Activated naive CD4-positive, alpha-beta T cell treated with anti-CD3 and anti-CD28 coated beads for 36 hours (primary cell): Measurements from ENCODE around the gene BRCC3. TPM values are rescaled to one million over a fixed set of nuclear protein-coding genes. Genes with fewer than 3 reads are reported as not detected.

Source experiments
- CTCF ChIA-PET: fragments of 350-600 bp; sonication (Branson Sonifier 250); formaldehyde crosslinking; loops from one replicate; lab custom pipeline; 2021; ENCODE audit warnings: antibody characterized with exemption; lab: Charles Lee
- DNase-seq: peaks from one replicate; pipeline ENCODE4 v3.0.0-alpha.2; 2020
- H3K27ac Mint-ChIP-seq: one replicate; pipeline ENCODE4 v1.8.0; 2021; ENCODE audit warnings: mild to moderate bottlenecking, mixed read lengths
- H3K27me3 Mint-ChIP-seq: one replicate; pipeline ENCODE4 v1.8.0; 2021; ENCODE audit warnings: low read depth, mixed read lengths
- H3K36me3 Mint-ChIP-seq: one replicate; pipeline ENCODE4 v1.8.0; 2021; ENCODE audit warnings: low read depth, mixed read lengths
- H3K4me1 Mint-ChIP-seq: one replicate; pipeline ENCODE4 v1.8.0; 2021; ENCODE audit warnings: low read depth, mixed read lengths
- H3K4me3 Mint-ChIP-seq: one replicate; pipeline ENCODE4 v1.8.0; 2021; ENCODE audit warnings: mild to moderate bottlenecking, moderate library complexity, mixed read lengths
- H3K9me3 Mint-ChIP-seq: one replicate; pipeline ENCODE4 v1.8.0; 2021; ENCODE audit warnings: mixed read lengths
- intact Hi-C: fragments of 100-400 bp; cut with micrococcal nuclease; formaldehyde crosslinking; loops from one replicate; pipeline ENCODE4 v1.15.1; 2023
- total RNA-seq, 2 experiments: library from RNA; stranded (reverse); gene quantifications; one replicate each; pipeline ENCODE4 v1.2.3, GENCODE V29; 2021

BRCC3 gene
- total RNA-seq, 2 experiments from 2014 or later = 15.4 to 17.9 TPM

GRCh38 chrX:155069414-155069813 is 1.9 kb upstream of the BRCC3 start:
- Mint-ChIP-seq H3K4me3 (peak overlapping the region; percentile 85), H3K9me3 (no peaks in the 10 kb centered on the region), H3K4me1 (peaks cover 41% of the 10 kb centered on the region), H3K36me3 (peaks cover 14% of the 10 kb centered on the region), H3K27ac (no peak overlapping the region), H3K27me3 (no peaks in the 10 kb centered on the region)
- intact Hi-C loops = no loop called here
- CTCF ChIA-PET = no interaction called here
- DNase-seq = no peak

- H3K4me1 Mint-ChIP-seq = peaks cover 42% of the 10 kb centered on the region
- no peaks in the 10 kb centered on the region for H3K9me3 Mint-ChIP-seq
- peak overlapping the region; percentile 30 for H3K27ac Mint-ChIP-seq
- intact Hi-C loops = loop anchor here (2.0 to 5.0 kb wide), 3 partner anchors 88 to 697 kb away; partner anchors contain the start of gene VBP1
- H3K36me3 Mint-ChIP-seq = peaks cover 15% of the 10 kb centered on the region
- no peaks in the 10 kb centered on the region for H3K27me3 Mint-ChIP-seq
- peak overlapping the region; percentile 85 for H3K4me3 Mint-ChIP-seq
- CTCF ChIA-PET = interaction anchor here (0.8 kb wide), 1 partner anchor 13 kb away, joined by 4 read pairs; no protein-coding TSS in a partner anchor
- no peak for DNase-seq
These were observed 1.3 kb upstream of the BRCC3 start for GRCh38 chrX:155070038-155070437.

- no peak for DNase-seq
- Mint-ChIP-seq H3K27ac (peak overlapping the region; percentile 78), H3K4me3 (peak overlapping the region; percentile 85), H3K36me3 (peaks cover 20% of the 10 kb centered on the region), H3K9me3 (no peaks in the 10 kb centered on the region), H3K27me3 (no peaks in the 10 kb centered on the region), H3K4me1 (peaks cover 43% of the 10 kb centered on the region)
- intact Hi-C loops = loop anchor here (2.0 to 5.0 kb wide), 3 partner anchors 88 to 696 kb away; partner anchors contain the start of gene VBP1
- CTCF ChIA-PET = interaction anchor here (0.8 kb wide), 1 partner anchor 14 kb away, joined by 4 read pairs; no protein-coding TSS in a partner anchor
These were observed 689 bp upstream of the BRCC3 start for GRCh38 chrX:155070663-155070974.

GRCh38 chrX:155071694-155072280 is 479 bp downstream of the BRCC3 start:
- H3K4me3 Mint-ChIP-seq = peak overlapping the region; percentile 89
- H3K27me3 Mint-ChIP-seq = no peaks in the 10 kb centered on the region
- peak overlapping the region; percentile 84 for H3K27ac Mint-ChIP-seq
- H3K36me3 Mint-ChIP-seq = peaks cover 25% of the 10 kb centered on the region
- CTCF ChIA-PET = no interaction called here
- no peak for DNase-seq
- intact Hi-C loops = loop anchor here (1.0 to 5.0 kb wide), 5 partner anchors 37 to 695 kb away; partner anchors contain the start of gene VBP1
- H3K9me3 Mint-ChIP-seq = no peaks in the 10 kb centered on the region
- peaks cover 43% of the 10 kb centered on the region for H3K4me1 Mint-ChIP-seq

- Mint-ChIP-seq H3K9me3 (no peaks in the 10 kb centered on the region), H3K27ac (no peak overlapping the region), H3K27me3 (no peaks in the 10 kb centered on the region), H3K4me3 (no peak overlapping the region), H3K36me3 (peaks cover 8% of the 10 kb centered on the region), H3K4me1 (no peaks in the 10 kb centered on the region)
- CTCF ChIA-PET = interaction anchor here (0.6 to 2.0 kb wide), 8 partner anchors 8 to 168 kb away, joined by 3 to 15 read pairs (median 5); no protein-coding TSS in a partner anchor
- intact Hi-C loops = loop anchor here (1.0 kb wide), 2 partner anchors 105 to 168 kb away; no protein-coding TSS in a partner anchor
- DNase-seq = peak; percentile 51
These were observed 15.0 kb downstream of the BRCC3 start for GRCh38 chrX:155086202-155086840.

GRCh38 chrX:155086961-155087735 is 15.8 kb downstream of the BRCC3 start:
- Mint-ChIP-seq H3K36me3 (peaks cover 8% of the 10 kb centered on the region), H3K4me1 (no peaks in the 10 kb centered on the region), H3K27ac (no peak overlapping the region), H3K27me3 (no peaks in the 10 kb centered on the region), H3K4me3 (no peak overlapping the region), H3K9me3 (no peaks in the 10 kb centered on the region)
- CTCF ChIA-PET = interaction anchor here (0.8 to 1.6 kb wide), 6 partner anchors 12 to 169 kb away, joined by 3 to 15 read pairs (median 4); no protein-coding TSS in a partner anchor
- intact Hi-C loops = loop anchor here (1.0 kb wide), 2 partner anchors 106 to 169 kb away; no protein-coding TSS in a partner anchor
- no peak for DNase-seq

- Mint-ChIP-seq H3K4me1 (no peaks in the 10 kb centered on the region), H3K4me3 (no peak overlapping the region), H3K27me3 (no peaks in the 10 kb centered on the region), H3K27ac (no peak overlapping the region), H3K9me3 (no peaks in the 10 kb centered on the region), H3K36me3 (peaks cover 11% of the 10 kb centered on the region)
- intact Hi-C loops = loop anchor here (1.0 to 2.0 kb wide), 3 partner anchors 55 to 726 kb away; no protein-coding TSS in a partner anchor
- CTCF ChIA-PET = interaction anchor here (0.7 to 2.0 kb wide), 8 partner anchors 8 to 177 kb away, joined by 3 to 6 read pairs (median 4); partner anchors contain the start of gene VBP1
- peak; percentile 32 for DNase-seq
These were observed 23.3 kb downstream of the BRCC3 start for GRCh38 chrX:155094468-155095061.

- Mint-ChIP-seq H3K36me3 (peaks cover 11% of the 10 kb centered on the region), H3K4me3 (no peak overlapping the region), H3K9me3 (no peaks in the 10 kb centered on the region), H3K27ac (no peak overlapping the region), H3K4me1 (peaks cover 25% of the 10 kb centered on the region), H3K27me3 (no peaks in the 10 kb centered on the region)
- no peak for DNase-seq
- CTCF ChIA-PET = no interaction called here
- intact Hi-C loops = no loop called here
These were observed 34.6 kb downstream of the BRCC3 start for GRCh38 chrX:155105919-155106318.

GRCh38 chrX:155108427-155108826 is 37.1 kb downstream of the BRCC3 start:
- intact Hi-C loops = loop anchor here (1.0 kb wide), 2 partner anchors 37 to 81 kb away; partner anchors contain the start of genes BRCC3, CMC4 and MTCP1

GRCh38 chrX:155112171-155112570 is 40.9 kb downstream of the BRCC3 start:
- Mint-ChIP-seq H3K9me3 (no peaks in the 10 kb centered on the region), H3K27me3 (no peaks in the 10 kb centered on the region), H3K36me3 (peaks cover 12% of the 10 kb centered on the region), H3K4me1 (peaks cover 15% of the 10 kb centered on the region), H3K27ac (no peak overlapping the region), H3K4me3 (no peak overlapping the region)
- intact Hi-C loops = no loop called here
- CTCF ChIA-PET = interaction anchor here (1.8 kb wide), 1 partner anchor 18 kb away, joined by 4 read pairs; no protein-coding TSS in a partner anchor
- DNase-seq = no peak

More at GRCh38 chrX:155108427-155108826, 37.1 kb downstream of the BRCC3 start:
- Mint-ChIP-seq H3K4me1 (peaks cover 18% of the 10 kb centered on the region), H3K4me3 (no peak overlapping the region), H3K9me3 (no peaks in the 10 kb centered on the region), H3K27ac (peak overlapping the region; percentile 56), H3K27me3 (no peaks in the 10 kb centered on the region), H3K36me3 (peaks cover 11% of the 10 kb centered on the region)
- CTCF ChIA-PET = interaction anchor here (1.5 kb wide), 1 partner anchor 14 kb away, joined by 6 read pairs; no protein-coding TSS in a partner anchor
- DNase-seq = no peak

- Mint-ChIP-seq H3K27ac (no peak overlapping the region), H3K36me3 (peaks cover 8% of the 10 kb centered on the region)
- no peak for DNase-seq
These were observed 41.8 kb downstream of the BRCC3 start for GRCh38 chrX:155113097-155113496.

More at GRCh38 chrX:155113097-155113496, 41.8 kb downstream of the BRCC3 start:
- intact Hi-C loops = no loop called here
- Mint-ChIP-seq H3K4me3 (no peak overlapping the region), H3K27me3 (no peaks in the 10 kb centered on the region), H3K9me3 (no peaks in the 10 kb centered on the region), H3K4me1 (peaks cover 8% of the 10 kb centered on the region)
- CTCF ChIA-PET = no interaction called here
